Psoas muscle (tissue), 8 donors: Measurements from ENCODE around the gene ITFG1. TPM values are rescaled to one million over a fixed set of nuclear protein-coding genes. Genes with fewer than 3 reads are reported as not detected.
"Not testable (repeated sequence)": the region's sequence is repeated elsewhere in the genome, so short reads cannot be mapped to it uniquely, and the experiment has no call there.

Source experiments
- ATAC-seq, 4 donors: fragments of 200-7000 bp; cut with Tn5 transposase; one replicate each; pipeline ENCODE4 v1.9.1; 2020; ENCODE audit warnings: moderate library complexity in 3 of 4, mild to moderate bottlenecking in 2 of 4
- DNase-seq, 2 donors: peaks; one replicate each; pipeline ENCODE4 v3.0.0-alpha.2; 2020
- H3K27ac ChIP-seq: fragments of 200-600 bp; one replicate; pipeline ENCODE4 v1.8.0; 2022
- H3K27me3 ChIP-seq, 3 donors: fragments of 200-600 bp in 1 of 3; one replicate each; pipeline versions ENCODE4 v1.6.1 to v1.8.0; 2013 to 2022; ENCODE audit warnings: low read length in 2 of 3, mild to moderate bottlenecking in 2 of 3, moderate library complexity in 1 of 3; ENCODE audit not compliant: insufficient read depth in 3 of 3
- H3K36me3 ChIP-seq, 2 donors: fragments of 200-600 bp in 1 of 2; one replicate each; pipeline versions ENCODE4 v1.6.1 to v1.8.0; 2013 to 2022; ENCODE audit warnings: low read depth in 1 of 2, mild to moderate bottlenecking in 1 of 2, moderate library complexity in 1 of 2; ENCODE audit not compliant: insufficient read depth in 1 of 2
- H3K4me1 ChIP-seq: fragments of 200-600 bp; one replicate; pipeline ENCODE4 v1.8.0; 2022
- H3K4me3 ChIP-seq: fragments of 200-600 bp; one replicate; pipeline ENCODE4 v1.8.0; 2022; ENCODE audit warnings: mild to moderate bottlenecking
- H3K9me3 ChIP-seq: fragments of 200-600 bp; one replicate; pipeline ENCODE4 v1.8.0; 2022
- WGBS, 3 donors: extraction: QIAGEN DNeasy Blood & Tissue Kit; methylation state at CpG; one replicate each; pipeline versions ENCODE4 v1.1.6 to v1.1.7; 2013; 5-methylcytosine and 5-hydroxymethylcytosine counted together
- intact Hi-C, 2 donors: fragments of 100-400 bp; cut with DNase I; formaldehyde crosslinking; loops; one replicate each; pipeline versions ENCODE4 v1.11.0 to v1.14.2; 2022
- polyA plus RNA-seq, 3 donors: library from polyadenylated mRNA; stranded (reverse); fragments of 200-250 nt; gene quantifications; one replicate each; pipeline ENCODE4 v1.2.3, GENCODE V29; 2013
- total RNA-seq, 4 donors: library from RNA; stranded (reverse); fragmentation: NEBNext Ultra II Directional in 2 of 4; extraction: Animal tissue kit (Norgen Biotek cat#: 25700) in 2 of 4; gene quantifications; one replicate each; pipeline versions ENCODE4 v1.2.1 to v1.2.4, GENCODE V29; 2021 to 2023
- TF ChIP-seq, protein P1 (sequence below): fragments of 200-600 bp; IDR thresholded peaks from one replicate; pipeline ENCODE4 v1.8.0; 2022; ENCODE audit warnings: antibody characterized with exemption
- donor health status: healthy with polysubstance abuse.
- donor health status: DM: no; HTN: no; CAD: no; lungs with moderate emphysema.
- donor health status: Bipolar disorder and iron deficiency.
- donor health status: healthy.
- donor health status: DM: yes; HTN: yes; CAD: no.
- donor health status: DM: no; HTN: no; CAD: no.
- donor health status: DM: no; HTN: no; CAD: no.
- donor health status: DM: yes; HTN: yes; CAD: no.

Gene ITFG1
- total and polyA plus RNA-seq, 7 donors, result 13.0 to 30.3 (median 22.6) TPM

DNA sequence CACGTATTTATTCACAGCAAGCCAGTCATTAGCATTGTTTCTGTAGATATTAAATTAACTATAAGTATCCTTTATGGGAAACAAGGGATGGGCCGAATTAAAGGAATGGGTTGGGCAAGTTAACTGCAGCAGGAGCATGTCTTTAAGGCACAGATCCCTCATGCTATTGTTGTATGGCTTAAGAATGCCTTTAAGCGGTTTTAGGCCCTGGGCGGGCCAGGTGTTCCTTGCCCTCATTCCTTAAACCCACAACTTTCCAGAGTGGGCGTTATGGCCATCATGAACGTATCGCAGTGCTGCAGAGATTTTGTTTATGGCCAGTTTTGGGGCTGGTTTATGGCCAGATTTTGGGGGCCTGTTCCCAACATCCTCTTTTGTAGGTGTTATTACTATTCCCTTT lies 9.3 kb upstream of the ITFG1 start:
- Histone ChIP-seq H3K36me3 (no peaks in the 10 kb centered on the region), H3K27me3 (no peaks in the 10 kb centered on the region), H3K4me3 (no peak overlapping the region), H3K27ac (no peak overlapping the region), H3K9me3 (no peaks in the 10 kb centered on the region), H3K4me1 (peaks cover 33% of the 10 kb centered on the region)
- TF ChIP-seq, protein P1, sequence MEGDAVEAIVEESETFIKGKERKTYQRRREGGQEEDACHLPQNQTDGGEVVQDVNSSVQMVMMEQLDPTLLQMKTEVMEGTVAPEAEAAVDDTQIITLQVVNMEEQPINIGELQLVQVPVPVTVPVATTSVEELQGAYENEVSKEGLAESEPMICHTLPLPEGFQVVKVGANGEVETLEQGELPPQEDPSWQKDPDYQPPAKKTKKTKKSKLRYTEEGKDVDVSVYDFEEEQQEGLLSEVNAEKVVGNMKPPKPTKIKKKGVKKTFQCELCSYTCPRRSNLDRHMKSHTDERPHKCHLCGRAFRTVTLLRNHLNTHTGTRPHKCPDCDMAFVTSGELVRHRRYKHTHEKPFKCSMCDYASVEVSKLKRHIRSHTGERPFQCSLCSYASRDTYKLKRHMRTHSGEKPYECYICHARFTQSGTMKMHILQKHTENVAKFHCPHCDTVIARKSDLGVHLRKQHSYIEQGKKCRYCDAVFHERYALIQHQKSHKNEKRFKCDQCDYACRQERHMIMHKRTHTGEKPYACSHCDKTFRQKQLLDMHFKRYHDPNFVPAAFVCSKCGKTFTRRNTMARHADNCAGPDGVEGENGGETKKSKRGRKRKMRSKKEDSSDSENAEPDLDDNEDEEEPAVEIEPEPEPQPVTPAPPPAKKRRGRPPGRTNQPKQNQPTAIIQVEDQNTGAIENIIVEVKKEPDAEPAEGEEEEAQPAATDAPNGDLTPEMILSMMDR, result no peak
- intact Hi-C loops, result no loop called here
- WGBS, 3 donors, result 95 to 99% (median 97%) methylated on average over 7 of the region's 7 CpGs
- ATAC-seq (no peak), DNase-seq (no peak)

DNA sequence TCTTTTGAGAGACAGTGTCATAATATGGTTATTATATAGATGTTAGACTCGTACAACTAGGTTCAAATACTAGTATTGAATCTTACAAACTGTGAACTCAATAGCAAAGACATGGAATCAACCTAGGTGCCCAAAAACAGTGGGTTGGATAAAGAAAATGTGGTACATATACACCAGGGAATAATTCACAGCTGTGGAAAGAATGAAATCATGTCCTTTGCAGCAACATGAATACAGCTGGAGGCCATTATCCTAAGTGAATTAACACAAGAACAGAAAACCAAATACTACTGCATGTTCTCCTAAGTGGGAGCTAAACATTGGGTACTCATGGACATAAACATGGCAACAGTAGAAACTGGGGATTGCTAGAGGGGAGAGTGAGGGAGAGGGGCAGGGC lies 8.4 kb upstream of the ITFG1 start:
- Histone ChIP-seq H3K27ac (no peak overlapping the region), H3K4me3 (no peak overlapping the region), H3K4me1 (peaks cover 40% of the 10 kb centered on the region), H3K36me3 (no peaks in the 10 kb centered on the region), H3K9me3 (no peaks in the 10 kb centered on the region), H3K27me3 (no peaks in the 10 kb centered on the region)
- DNase-seq (no peak), ATAC-seq (no peak)
- TF ChIP-seq, protein P1, result no peak
- 85 to 91% (median 88%) methylated on average over 1 of the region's 1 CpG for WGBS, 3 donors
- intact Hi-C loops, result loop anchor here in 1 of 2 donors (10.0 kb wide), 1 partner anchor 154 kb away; no protein-coding TSS in a partner anchor

DNA sequence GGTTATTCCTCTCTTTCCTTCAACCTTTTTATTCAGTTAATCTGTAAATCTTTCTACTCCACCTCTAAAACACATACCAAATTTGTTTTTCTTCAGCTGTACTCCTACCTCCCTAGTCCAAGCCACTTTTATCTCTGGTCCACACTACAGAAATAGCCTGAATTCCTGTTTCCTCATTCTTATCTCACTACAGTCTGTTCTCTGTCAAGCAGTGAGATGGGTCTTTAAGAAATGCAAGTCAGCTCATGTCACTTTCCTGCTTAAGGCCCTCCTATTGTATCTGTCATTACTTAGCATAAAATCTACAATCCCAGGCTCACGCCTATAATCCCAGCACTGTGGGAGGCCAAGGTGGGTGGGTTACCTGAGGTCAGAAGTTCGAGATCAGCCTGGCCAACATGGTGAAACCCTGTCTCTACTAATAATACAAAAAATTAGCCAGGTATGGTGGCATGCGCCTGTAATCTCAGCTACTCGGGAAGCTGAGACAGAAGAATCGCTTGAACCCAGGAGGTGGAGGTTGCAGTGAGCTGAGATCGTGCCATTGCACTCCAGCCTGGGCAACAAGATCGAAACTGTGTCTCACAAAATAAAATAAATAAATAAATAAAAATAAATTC lies 7.3 kb upstream of the ITFG1 start:
- H3K27me3 ChIP-seq, H3K4me3 ChIP-seq, DNase-seq, H3K27ac ChIP-seq, H3K36me3 ChIP-seq, H3K9me3 ChIP-seq, ATAC-seq: not testable (repeated sequence)
- H3K4me1 ChIP-seq, result peaks cover 50% of the 10 kb centered on the region
- 85 to 95% (median 90%) methylated on average over 7 of the region's 7 CpGs for WGBS, 3 donors
- intact Hi-C loops, result loop anchor here in 1 of 2 donors (10.0 kb wide), 1 partner anchor 153 kb away; no protein-coding TSS in a partner anchor

DNA sequence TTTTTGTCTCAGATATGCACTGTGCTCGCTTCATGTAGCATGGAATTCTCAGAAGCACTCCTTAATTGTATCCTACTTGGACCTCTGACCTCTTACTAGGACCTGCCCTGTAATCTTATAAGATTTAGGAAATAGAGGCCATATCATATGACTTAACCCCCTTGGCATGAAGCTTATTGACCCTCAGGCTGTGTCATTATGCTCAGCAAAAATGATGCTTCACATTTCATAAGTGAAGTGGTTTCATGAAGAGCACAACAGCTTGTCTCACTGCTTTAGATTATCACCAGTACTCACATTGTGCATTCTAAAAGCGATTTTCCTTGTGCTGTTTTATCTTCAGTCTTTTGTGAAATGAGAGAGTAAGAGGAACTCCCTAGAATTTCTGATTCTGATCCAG lies 6.6 kb upstream of the ITFG1 start:
- no peaks in the 10 kb centered on the region for H3K27me3 ChIP-seq
- peaks cover 57% of the 10 kb centered on the region for H3K4me1 ChIP-seq
- DNase-seq (no peak), ATAC-seq (peak in 2 of 4 donors; percentile 19 to 20)
- TF ChIP-seq, protein P1, result no peak
- no peaks in the 10 kb centered on the region for H3K36me3 ChIP-seq
- H3K27ac ChIP-seq, result no peak overlapping the region
- H3K4me3 ChIP-seq, result no peak overlapping the region
- no peaks in the 10 kb centered on the region for H3K9me3 ChIP-seq
- WGBS, 3 donors, result 65 to 89% (median 72%) methylated on average over 2 of the region's 2 CpGs
- intact Hi-C loops, result loop anchor here in 1 of 2 donors (10.0 kb wide), 1 partner anchor 153 kb away; no protein-coding TSS in a partner anchor

DNA sequence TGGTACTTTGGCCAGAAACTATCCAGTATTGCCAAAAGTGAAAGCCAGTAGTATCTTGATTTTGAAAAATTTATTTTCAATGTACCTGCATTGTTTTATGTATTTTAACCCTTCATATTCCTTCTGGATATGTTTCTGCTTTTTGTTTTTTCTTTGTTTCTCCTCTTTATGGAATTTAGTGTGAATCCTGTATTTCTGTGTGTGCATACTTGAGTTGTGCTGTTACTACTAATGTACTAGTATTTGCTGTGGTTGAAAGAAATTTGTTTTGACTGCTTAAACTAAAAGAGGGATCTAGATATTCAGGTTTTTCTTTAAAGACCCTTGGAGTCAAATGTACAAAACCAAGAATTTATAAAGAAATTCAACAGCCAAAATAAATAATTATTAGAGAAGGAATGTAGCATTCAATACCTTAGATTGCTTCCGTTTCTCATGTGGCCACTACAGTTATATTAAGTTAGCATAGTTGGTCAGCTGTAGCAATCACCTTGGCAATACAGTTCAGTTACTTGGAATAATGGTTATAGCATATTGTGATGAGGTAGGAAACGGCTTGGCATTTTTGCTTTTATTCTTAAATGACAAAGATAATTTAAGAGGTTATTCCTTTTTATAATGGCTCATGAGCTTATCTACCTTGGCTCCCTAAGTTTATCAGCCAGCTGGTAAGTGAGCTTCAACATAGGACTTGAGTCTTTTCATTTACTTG lies 5.2 kb upstream of the ITFG1 start:
- Histone ChIP-seq H3K9me3 (no peaks in the 10 kb centered on the region), H3K4me1 (peaks cover 61% of the 10 kb centered on the region), H3K27ac (no peak overlapping the region), H3K27me3 (no peaks in the 10 kb centered on the region), H3K36me3 (no peaks in the 10 kb centered on the region), H3K4me3 (no peak overlapping the region)
- intact Hi-C loops, result loop anchor here in 1 of 2 donors (10.0 kb wide), 1 partner anchor 151 kb away; no protein-coding TSS in a partner anchor
- no peak for ATAC-seq
- TF ChIP-seq, protein P1, result no peak
- WGBS, 3 donors, result 37 to 54% (median 39%) methylated on average over 2 of the region's 2 CpGs
- no peak for DNase-seq
